ENCODE measurements around the gene ZNF655. TPM values are rescaled to one million over a fixed set of nuclear protein-coding genes. Genes with fewer than 3 reads are reported as not detected.
A peak's percentile ranks its signal among the peaks of the same experiment; 100 is the strongest.
"Not testable (repeated sequence)": the region's sequence is repeated elsewhere in the genome, so short reads cannot be mapped to it uniquely, and the experiment has no call there.

ZNF655 gene, protein sequence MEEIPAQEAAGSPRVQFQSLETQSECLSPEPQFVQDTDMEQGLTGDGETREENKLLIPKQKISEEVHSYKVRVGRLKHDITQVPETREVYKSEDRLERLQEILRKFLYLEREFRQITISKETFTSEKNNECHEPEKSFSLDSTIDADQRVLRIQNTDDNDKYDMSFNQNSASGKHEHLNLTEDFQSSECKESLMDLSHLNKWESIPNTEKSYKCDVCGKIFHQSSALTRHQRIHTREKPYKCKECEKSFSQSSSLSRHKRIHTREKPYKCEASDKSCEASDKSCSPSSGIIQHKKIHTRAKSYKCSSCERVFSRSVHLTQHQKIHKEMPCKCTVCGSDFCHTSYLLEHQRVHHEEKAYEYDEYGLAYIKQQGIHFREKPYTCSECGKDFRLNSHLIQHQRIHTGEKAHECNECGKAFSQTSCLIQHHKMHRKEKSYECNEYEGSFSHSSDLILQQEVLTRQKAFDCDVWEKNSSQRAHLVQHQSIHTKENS
- polyA plus RNA-seq (ENCODE audit: insufficient read depth in 1 of 5, insufficient read length in 5 of 5, low replicate concordance in 1 of 5): 100 to 1,000 TPM in 1 of 5 donors, 10 to 100 TPM in 4; 56.1 to 106 (median 94.2) TPM
- long read RNA-seq, donor 1, transcript ZNF655-201 (3 exons, 2,535 nt): major isoform, 7 of 13 reads
- long read RNA-seq, donor 1, partial matches to known transcripts: 0 of 13 reads
- long read RNA-seq, donor 1, other reads (novel, unspliced or antisense): 0 of 13 reads
- long read RNA-seq, donor 2, partial matches to known transcripts: 0 of 11 reads
- long read RNA-seq, donor 2, other reads (novel, unspliced or antisense): 0 of 11 reads
- long read RNA-seq, donor 3, full-length matches to known transcripts: 8 of 15 reads
- long read RNA-seq, donor 3, partial matches to known transcripts: 7 of 15 reads
- long read RNA-seq, donor 3, other reads (novel, unspliced or antisense): 0 of 15 reads
- long read RNA-seq, donor 4, full-length matches to known transcripts: 6 of 6 reads
- long read RNA-seq, donor 4, partial matches to known transcripts: 0 of 6 reads
- long read RNA-seq, donor 4, other reads (novel, unspliced or antisense): 0 of 6 reads
- long read RNA-seq, donor 5, full-length matches to known transcripts: 23 of 23 reads
- long read RNA-seq, donor 5, partial matches to known transcripts: 0 of 23 reads
- long read RNA-seq, donor 5, other reads (novel, unspliced or antisense): 0 of 23 reads
- long read RNA-seq, donor 6, full-length matches to known transcripts: 14 of 14 reads
- long read RNA-seq, donor 6, partial matches to known transcripts: 0 of 14 reads
- long read RNA-seq, donor 6, other reads (novel, unspliced or antisense): 0 of 14 reads
- long read RNA-seq, donor 7, full-length matches to known transcripts: 11 of 11 reads
- long read RNA-seq, donor 7, partial matches to known transcripts: 0 of 11 reads
- long read RNA-seq, donor 7, other reads (novel, unspliced or antisense): 0 of 11 reads
- long read RNA-seq, donor 8, partial matches to known transcripts: 0 of 3 reads
- long read RNA-seq, donor 8, other reads (novel, unspliced or antisense): 0 of 3 reads

GRCh38 chr7:99558306-99559174 lies at the start of gene ZNF655:
ZNF655 (plus strand) TSS chr7:99558642; CDS start chr7:99560560, 1,918 bp downstream.
- DNase-seq: peak; percentile 88 to 90

DNA sequence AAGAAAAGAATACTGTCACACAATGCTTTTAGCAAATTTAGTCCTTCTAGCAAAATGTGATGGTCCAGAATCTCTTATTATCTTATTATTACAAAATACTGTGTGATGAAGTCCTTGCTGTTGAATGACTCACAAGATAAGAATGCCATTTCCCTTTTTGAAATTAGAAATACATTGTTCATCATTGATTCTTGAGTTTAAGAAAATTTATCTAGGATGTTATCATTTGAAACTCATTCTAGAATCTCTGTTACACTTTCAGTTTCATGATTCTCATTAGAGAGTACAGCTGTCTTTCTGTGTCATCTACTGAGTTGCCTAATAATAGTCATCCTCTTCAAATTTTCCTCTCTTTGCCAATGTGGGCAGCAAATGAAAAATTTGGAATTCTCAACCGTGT lies 44.4 kb upstream of the ZNF655 start:
- no peak for DNase-seq

DNA sequence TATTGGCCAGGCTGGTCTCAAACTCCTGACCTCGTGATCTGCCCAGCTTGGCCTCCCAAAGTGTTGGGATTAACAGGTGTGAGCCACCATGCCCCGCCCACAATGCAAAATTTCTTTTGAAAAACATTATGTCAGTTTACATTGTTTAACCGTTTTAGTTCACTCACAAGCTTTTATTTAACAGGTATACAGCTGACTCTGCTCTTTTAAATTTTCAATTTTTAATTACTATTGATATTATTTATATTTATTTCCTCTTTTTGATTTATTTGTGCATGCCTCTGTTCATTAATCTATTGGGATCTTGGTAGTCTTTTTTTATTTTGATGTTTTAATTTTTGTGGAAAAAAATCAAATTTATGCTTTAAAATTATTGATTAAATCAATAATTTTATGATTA lies 37.0 kb upstream of the ZNF655 start:
- DNase-seq: no peak

DNA sequence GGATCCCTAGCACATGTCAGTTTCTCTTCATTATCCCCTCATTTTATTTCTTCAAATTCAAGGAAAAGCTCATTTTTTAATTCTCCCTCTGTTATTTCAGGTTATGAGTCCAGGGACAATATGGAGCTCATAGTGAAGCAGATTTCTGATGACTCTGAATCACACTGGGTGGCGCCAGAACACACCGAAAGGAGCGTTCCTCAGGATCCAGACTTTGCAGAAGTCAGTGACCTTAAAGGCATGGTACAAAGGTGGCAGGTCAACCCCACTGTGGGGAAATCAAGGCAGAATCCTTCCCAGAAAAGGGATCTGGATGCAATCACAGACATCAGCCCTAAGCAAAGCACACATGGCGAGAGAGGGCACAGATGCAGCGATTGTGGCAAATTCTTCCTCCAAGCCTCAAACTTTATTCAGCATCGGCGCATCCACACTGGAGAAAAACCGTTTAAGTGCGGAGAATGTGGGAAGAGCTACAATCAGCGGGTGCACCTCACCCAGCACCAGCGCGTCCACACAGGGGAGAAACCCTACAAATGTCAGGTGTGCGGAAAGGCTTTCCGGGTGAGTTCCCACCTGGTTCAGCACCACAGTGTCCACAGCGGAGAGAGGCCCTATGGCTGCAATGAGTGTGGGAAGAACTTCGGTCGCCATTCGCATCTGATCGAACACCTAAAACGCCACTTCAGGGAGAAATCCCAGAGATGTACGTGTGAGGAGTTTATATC lies 32.6 kb upstream of the ZNF655 start:
- no peak for DNase-seq

GRCh38 chr7:99531354-99531765 lies 27.1 kb upstream of the ZNF655 start:
- no peak for DNase-seq

DNA sequence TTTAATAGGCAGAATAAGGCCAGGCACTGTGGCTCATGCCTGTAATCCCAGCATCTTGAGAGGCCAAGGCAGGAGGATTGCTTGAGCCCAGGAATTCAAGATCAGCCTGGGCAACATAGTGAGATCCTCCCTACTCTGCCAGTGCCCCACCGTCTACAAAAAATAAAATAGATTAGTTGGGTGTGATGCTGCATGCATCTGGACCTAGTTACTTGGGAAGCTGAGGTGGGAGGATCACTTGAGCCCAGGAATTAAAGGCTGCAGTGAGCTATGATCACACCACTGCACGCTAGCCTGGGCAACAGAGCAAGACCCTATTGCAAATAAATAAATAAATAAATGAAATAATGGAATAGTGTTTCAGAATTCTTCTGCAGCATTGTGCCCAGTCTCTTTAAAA lies 22.8 kb upstream of the ZNF655 start:
- DNase-seq: no peak

DNA sequence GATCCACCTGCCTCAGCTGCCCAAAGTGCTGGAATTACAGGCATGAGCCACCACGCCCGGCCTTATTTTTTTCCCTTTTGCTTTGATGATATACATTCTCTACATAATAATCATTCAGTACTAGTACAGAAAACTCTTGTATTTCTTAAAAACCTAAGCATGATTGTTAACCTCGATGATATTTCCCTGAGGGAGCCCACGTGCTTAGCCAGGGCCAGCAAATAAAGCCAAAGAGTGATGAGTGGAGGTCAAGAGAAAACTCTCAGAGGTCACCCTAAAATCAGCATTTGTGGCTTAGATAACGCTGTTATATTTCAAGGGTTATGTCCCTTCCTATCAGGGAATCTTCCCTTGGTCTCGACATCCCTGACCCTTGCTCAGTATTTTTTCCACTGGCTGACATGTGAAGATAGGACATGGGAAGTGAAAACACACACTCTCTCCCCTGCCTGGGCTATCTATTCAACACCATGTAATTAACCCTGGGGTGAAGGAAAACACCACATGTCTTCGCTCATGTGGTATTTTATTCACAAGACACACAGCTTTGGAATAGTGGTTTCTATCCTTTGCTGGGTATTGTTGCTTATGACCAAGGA lies 19.1 kb upstream of the ZNF655 start:
- no peak for DNase-seq

GRCh38 chr7:99540542-99540941 lies 17.9 kb upstream of the ZNF655 start:
- no peak for DNase-seq

- DNase-seq: no peak
These were observed 17.2 kb upstream of the ZNF655 start for GRCh38 chr7:99541212-99541611.

GRCh38 chr7:99543081-99543671 lies 15.3 kb upstream of the ZNF655 start:
- no peak for DNase-seq

GRCh38 chr7:99543916-99544315 lies 14.5 kb upstream of the ZNF655 start:
- no peak for DNase-seq

DNA sequence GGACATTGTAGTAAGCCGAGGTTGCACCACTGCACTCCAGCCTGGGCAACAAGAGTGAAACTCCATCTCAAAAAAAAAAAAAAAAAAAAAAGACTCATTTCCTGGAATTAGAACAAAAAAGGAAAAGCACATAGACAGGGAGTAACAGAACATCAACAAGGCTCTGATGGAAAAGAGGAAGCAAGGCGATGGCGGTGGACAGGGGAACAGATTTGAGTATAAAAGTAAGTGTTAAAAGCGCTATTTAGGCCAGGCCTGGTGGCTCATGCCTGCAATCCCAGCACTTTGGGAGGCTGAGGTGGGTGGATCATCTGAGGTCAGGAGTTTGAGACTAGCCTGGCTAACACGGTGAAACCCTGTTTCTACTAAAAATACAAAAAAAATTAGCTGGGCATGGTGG lies 13.1 kb upstream of the ZNF655 start:
- DNase-seq: not testable (repeated sequence)

DNA sequence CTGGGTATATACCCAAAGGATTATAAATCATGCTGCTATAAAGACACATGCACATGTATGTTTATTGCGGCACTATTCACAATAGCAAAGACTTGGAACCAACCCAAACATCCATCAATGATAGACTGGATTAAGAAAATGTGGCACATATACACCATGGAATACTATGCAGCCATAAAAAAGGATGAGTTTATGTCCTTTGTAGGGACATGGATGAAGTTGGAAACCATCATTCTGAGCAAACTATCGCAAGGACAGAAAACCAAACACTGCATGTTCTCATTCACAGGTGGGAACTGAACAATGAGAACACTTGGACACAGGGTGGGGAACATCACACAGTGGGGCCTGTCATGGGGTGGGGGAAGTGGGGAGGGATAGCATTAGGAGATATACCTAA lies 8.9 kb upstream of the ZNF655 start:
- not testable (repeated sequence) for DNase-seq

DNA sequence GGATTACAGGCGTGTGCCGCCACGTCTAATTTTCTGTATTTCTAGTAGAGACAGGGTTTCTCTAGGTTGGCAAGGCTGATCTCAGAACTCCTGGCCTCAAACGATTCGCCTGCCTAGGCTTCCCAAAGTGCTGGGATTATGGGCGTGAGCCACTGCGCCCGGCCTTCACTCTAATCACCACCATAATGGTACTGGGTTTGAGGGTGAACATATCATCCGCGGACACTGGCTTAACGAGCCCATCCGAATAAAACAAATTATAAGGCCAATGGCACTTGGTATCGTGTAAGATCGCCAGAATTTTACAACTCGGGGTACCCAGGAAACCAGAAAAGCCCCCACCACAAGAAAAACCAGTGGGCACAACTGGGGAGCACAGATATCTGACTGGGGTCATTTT lies 7.1 kb upstream of the ZNF655 start:
- DNase-seq: no peak

- DNase-seq: peak; percentile 90 to 92
These were observed 6.5 kb upstream of the ZNF655 start, which contains the start of gene FAM200A for GRCh38 chr7:99551767-99552463. FAM200A (minus strand) TSS chr7:99552114; CDS start chr7:99548407, 3,707 bp downstream.

GRCh38 chr7:99553039-99553438 lies 5.4 kb upstream of the ZNF655 start:
- no peak for DNase-seq

DNA sequence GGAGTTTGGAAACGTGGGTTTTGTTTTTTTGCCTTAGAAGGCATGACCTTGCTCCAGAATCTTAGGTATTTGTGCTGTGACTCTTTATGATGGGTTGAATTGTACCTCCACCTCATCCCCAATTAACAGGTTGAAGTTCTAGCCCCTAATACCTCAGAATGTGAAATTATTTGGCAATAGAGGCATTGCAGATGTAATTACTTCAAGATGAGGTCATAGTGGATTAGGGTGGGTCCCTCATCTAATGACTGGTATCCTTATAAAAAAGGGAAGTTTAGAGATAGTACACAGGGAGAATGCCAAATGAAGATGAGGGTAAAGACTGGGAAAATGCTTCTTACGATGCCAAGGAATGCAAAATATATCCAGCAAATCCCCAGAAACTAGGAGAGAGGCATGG lies 3.5 kb upstream of the ZNF655 start:
- DNase-seq: no peak

DNA sequence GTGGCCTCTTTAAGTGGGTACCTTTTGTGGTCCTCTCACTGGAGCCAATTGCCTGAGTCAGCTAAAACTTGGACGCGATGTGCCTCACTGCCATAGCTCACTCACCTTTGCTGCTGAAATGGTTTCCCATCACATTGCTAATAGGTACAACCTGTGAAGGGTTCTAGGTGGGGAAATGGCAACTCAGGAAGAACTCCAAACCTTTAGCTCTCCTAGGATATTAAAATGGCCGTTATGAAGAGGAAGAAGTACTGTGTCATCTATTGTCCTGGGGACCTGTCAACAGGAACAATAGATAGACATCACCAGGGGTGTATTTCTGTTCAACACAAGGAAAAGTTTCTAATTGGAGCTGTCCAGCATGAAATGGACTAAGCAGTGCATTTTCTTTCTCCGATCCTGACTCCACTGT lies 1.2 kb upstream of the ZNF655 start:
- no peak for DNase-seq

All from right lung (tissue), 10 donors.